Measurements from ENCODE around the gene AK9.

Gene AK9

GRCh38 chr6:109455437-109456110 lies 235.4 kb downstream of the AK9 start, which contains the start of gene MICAL1:
TSS of gene MICAL1 (minus strand) at chr6:109455772. CDS start at chr6:109454196, 1,576 bp downstream.
- no peak for DNase-seq

GRCh38 chr6:109454496-109455436 lies 236.2 kb downstream of the AK9 start:
- no peak for DNase-seq

GRCh38 chr6:109453594-109454495 lies 237.2 kb downstream of the AK9 start:
- DNase-seq = no peak

- no peak for DNase-seq
Measured at GRCh38 chr6:109453156-109453555, 237.8 kb downstream of the AK9 start.

- no peak for DNase-seq
Measured at GRCh38 chr6:109452181-109452580, 238.8 kb downstream of the AK9 start.

GRCh38 chr6:109451376-109451775 lies 239.6 kb downstream of the AK9 start:
- no peak for DNase-seq

GRCh38 chr6:109450801-109451200 lies 240.2 kb downstream of the AK9 start:
- no peak for DNase-seq

- DNase-seq = no peak
Measured at GRCh38 chr6:109449795-109450673, 241.0 kb downstream of the AK9 start.

- DNase-seq = no peak
Measured at GRCh38 chr6:109449064-109449794, 241.8 kb downstream of the AK9 start.

GRCh38 chr6:109448615-109449014 lies 242.4 kb downstream of the AK9 start:
- DNase-seq = no peak

GRCh38 chr6:109447878-109448555 lies 243.0 kb downstream of the AK9 start:
- DNase-seq = no peak

GRCh38 chr6:109447087-109447486 lies 243.9 kb downstream of the AK9 start:
- DNase-seq = no peak

GRCh38 chr6:109446541-109446940 lies 244.5 kb downstream of the AK9 start:
- no peak for DNase-seq

GRCh38 chr6:109446072-109446471 lies 244.9 kb downstream of the AK9 start:
- DNase-seq = no peak

- no peak for DNase-seq
Measured at GRCh38 chr6:109445382-109445781, 245.6 kb downstream of the AK9 start.

GRCh38 chr6:109443425-109443950 lies 247.5 kb downstream of the AK9 start:
- no peak for DNase-seq
